ENCODE measurements around the gene RNASEH2B.

RNASEH2B gene

GRCh38 chr13:50898338-50898737 lies 11.3 kb upstream of the RNASEH2B start:
- Histone ChIP-seq H3K4me1 (ENCODE audit: insufficient read depth, low read length, poor library complexity, severe bottlenecking) (peaks cover 86% of the 10 kb centered on the region), H3F3A (ENCODE audit: low read depth) (peaks cover 18% of the 10 kb centered on the region; the same call in 1 of the 2 replicates), H3K36me3 (ENCODE audit: insufficient read depth, low read length) (no peaks in the 10 kb centered on the region), H3K9me3 (ENCODE audit: insufficient read depth, low read depth, low read length) (no peaks in the 10 kb centered on the region), H4K20me1 (ENCODE audit: insufficient read depth, low read length, poor library complexity, severe bottlenecking) (no peaks in the 10 kb centered on the region), H3K9ac (ENCODE audit: low read depth, low read length, poor library complexity, severe bottlenecking) (no peak overlapping the region), H3K27me3 (ENCODE audit: insufficient read depth, low read length, poor library complexity, severe bottlenecking) (no peaks in the 10 kb centered on the region), H2AFZ (ENCODE audit: low read length) (no peak overlapping the region), H3K79me2 (ENCODE audit: insufficient read depth, low read length) (no peaks in the 10 kb centered on the region), H3K9me2 (replicated peaks; ENCODE audit: low read depth, low read length) (no peaks in the 10 kb centered on the region), H3K4me2 (ENCODE audit: low read depth, low read length, poor library complexity, severe bottlenecking) (no peak overlapping the region), H3K4me3 (ENCODE audit: low read length, poor library complexity, severe bottlenecking) (no peak overlapping the region)
- TF ChIP-seq EZH2phosphoT487 (IDR thresholded peaks at IDR 0.05; ENCODE audit: borderline replicate concordance) (no peak), CTCF (conservative IDR thresholded peaks at IDR 0.05; ENCODE audit: low read length) (no peak)

- no peaks in the 10 kb centered on the region for H4K20me1 ChIP-seq (ENCODE audit: insufficient read depth, low read length, poor library complexity, severe bottlenecking)
- no peaks in the 10 kb centered on the region for H3K79me2 ChIP-seq (ENCODE audit: insufficient read depth, low read length)
- H3K9me2 ChIP-seq (replicated peaks; ENCODE audit: low read depth, low read length) = no peaks in the 10 kb centered on the region
- H3F3A ChIP-seq (ENCODE audit: low read depth) = no peaks in the 10 kb centered on the region
- peaks cover 61% of the 10 kb centered on the region for H3K4me1 ChIP-seq (ENCODE audit: insufficient read depth, low read length, poor library complexity, severe bottlenecking)
- no peak overlapping the region for H2AFZ ChIP-seq (ENCODE audit: low read length)
- no peaks in the 10 kb centered on the region for H3K9me3 ChIP-seq (ENCODE audit: insufficient read depth, low read depth, low read length)
- no peak overlapping the region for H3K4me3 ChIP-seq (ENCODE audit: low read length, poor library complexity, severe bottlenecking)
- peak overlapping the region; percentile 5 for H3K9ac ChIP-seq (ENCODE audit: low read depth, low read length, poor library complexity, severe bottlenecking)
- H3K27me3 ChIP-seq (ENCODE audit: insufficient read depth, low read length, poor library complexity, severe bottlenecking) = no peaks in the 10 kb centered on the region
- TF ChIP-seq EZH2phosphoT487 (IDR thresholded peaks at IDR 0.05; ENCODE audit: borderline replicate concordance) (no peak), CTCF (conservative IDR thresholded peaks at IDR 0.05; ENCODE audit: low read length) (no peak)
- no peak overlapping the region for H3K4me2 ChIP-seq (ENCODE audit: low read depth, low read length, poor library complexity, severe bottlenecking)
- H3K36me3 ChIP-seq (ENCODE audit: insufficient read depth, low read length) = no peaks in the 10 kb centered on the region
These were observed 7.9 kb upstream of the RNASEH2B start for GRCh38 chr13:50901701-50902100.

- H3K9me3 ChIP-seq (ENCODE audit: insufficient read depth, low read depth, low read length) = no peaks in the 10 kb centered on the region
- peaks cover 58% of the 10 kb centered on the region for H3K4me1 ChIP-seq (ENCODE audit: insufficient read depth, low read length, poor library complexity, severe bottlenecking)
- H3F3A ChIP-seq (ENCODE audit: low read depth) = peaks cover 4% of the 10 kb centered on the region; the same call in 1 of the 2 replicates
- H3K79me2 ChIP-seq (ENCODE audit: insufficient read depth, low read length) = peaks cover 27% of the 10 kb centered on the region
- no peak overlapping the region for H3K4me3 ChIP-seq (ENCODE audit: low read length, poor library complexity, severe bottlenecking)
- H4K20me1 ChIP-seq (ENCODE audit: insufficient read depth, low read length, poor library complexity, severe bottlenecking) = no peaks in the 10 kb centered on the region
- no peak for TF ChIP-seq CTCF (conservative IDR thresholded peaks at IDR 0.05; ENCODE audit: low read length)
- TF ChIP-seq EZH2phosphoT487 (IDR thresholded peaks at IDR 0.05; ENCODE audit: borderline replicate concordance) = no peak
- H3K9ac ChIP-seq (ENCODE audit: low read depth, low read length, poor library complexity, severe bottlenecking) = peak overlapping the region; percentile 1
- no peak overlapping the region for H3K4me2 ChIP-seq (ENCODE audit: low read depth, low read length, poor library complexity, severe bottlenecking)
- H3K27me3 ChIP-seq (ENCODE audit: insufficient read depth, low read length, poor library complexity, severe bottlenecking) = peaks cover 5% of the 10 kb centered on the region
- H3K9me2 ChIP-seq (replicated peaks; ENCODE audit: low read depth, low read length) = no peaks in the 10 kb centered on the region
- no peak overlapping the region; the same call in 1 of the 2 replicates for H2AFZ ChIP-seq (ENCODE audit: low read length)
- H3K36me3 ChIP-seq (ENCODE audit: insufficient read depth, low read length) = no peaks in the 10 kb centered on the region
These were observed 4.3 kb upstream of the RNASEH2B start for GRCh38 chr13:50905256-50905655.
